Thymus (tissue), 11 donors: ENCODE data around the gene ZSWIM8. TPM values are rescaled to one million over a fixed set of nuclear protein-coding genes. Genes with fewer than 3 reads are reported as not detected.

Experiments used
- DNase-seq, 9 donors: peaks; one replicate each; pipeline ENCODE4 v3.0.0-alpha.2; 2013; ENCODE audit warnings: low spot score in 9 of 9, low read depth in 6 of 9, missing footprints in 1 of 9
- H3K27ac ChIP-seq, 2 donors: one replicate each; pipeline ENCODE4 v1.5.1; 2013; ENCODE audit warnings: control low read depth in 1 of 2, low read depth in 1 of 2, low read length in 1 of 2, mild to moderate bottlenecking in 1 of 2, moderate library complexity in 1 of 2
- H3K27me3 ChIP-seq, 2 donors: one replicate each; pipeline ENCODE4 v1.5.1; 2013; ENCODE audit warnings: low read length in 1 of 2; ENCODE audit not compliant: control insufficient read depth in 2 of 2, insufficient read depth in 1 of 2
- H3K36me3 ChIP-seq, 2 donors: one replicate each; pipeline ENCODE4 v1.5.1; 2013; ENCODE audit warnings: low read length in 1 of 2, mild to moderate bottlenecking in 1 of 2, moderate library complexity in 1 of 2; ENCODE audit not compliant: control insufficient read depth in 2 of 2, insufficient read depth in 2 of 2
- H3K4me1 ChIP-seq, 2 donors: one replicate each; pipeline ENCODE4 v1.5.1; 2013; ENCODE audit warnings: low read length in 2 of 2; ENCODE audit not compliant: control insufficient read depth in 2 of 2, insufficient read depth in 2 of 2
- H3K4me3 ChIP-seq, 2 donors: one replicate each; pipeline ENCODE4 v1.5.1; 2013; ENCODE audit warnings: low read length in 2 of 2, control low read depth in 1 of 2, mild to moderate bottlenecking in 1 of 2
- H3K9me3 ChIP-seq, 2 donors: one replicate each; pipeline ENCODE4 v1.5.1; 2013; ENCODE audit warnings: low read length in 1 of 2, mild to moderate bottlenecking in 1 of 2; ENCODE audit not compliant: control insufficient read depth in 2 of 2, insufficient read depth in 1 of 2
- WGBS: extraction: QIAGEN DNeasy Blood & Tissue Kit; methylation state at CpG from one replicate; pipeline ENCODE4 v1.1.7; 2013; 5-methylcytosine and 5-hydroxymethylcytosine counted together
- polyA plus RNA-seq: library from polyadenylated mRNA; stranded (reverse); fragments of 200-250 nt; gene quantifications from one replicate; pipeline ENCODE4 v1.2.3, GENCODE V29; 2013
- total RNA-seq: library from RNA; stranded (reverse); fragments of 120-200 nt; gene quantifications from one replicate; pipeline ENCODE4 v1.2.4, GENCODE V29; 2013
- donor health status: healthy.

The ZSWIM8 gene
- total and polyA plus RNA-seq, 2 donors = 27.1 to 106 TPM

GRCh38 chr10:73816917-73817729, 31.7 kb downstream of the ZSWIM8 start:
- no peak overlapping the region for H3K27ac ChIP-seq
- no peak for DNase-seq
- H3K9me3 ChIP-seq = no peaks in the 10 kb centered on the region
- no peak overlapping the region for H3K4me3 ChIP-seq
- peaks cover 0 to 22% of the 10 kb centered on the region in 2 donors for H3K4me1 ChIP-seq
- no peaks in the 10 kb centered on the region for H3K27me3 ChIP-seq
- H3K36me3 ChIP-seq = peaks cover 25 to 30% of the 10 kb centered on the region in 2 donors
- WGBS = 95% methylated on average over 10 of the region's 10 CpGs

- peaks cover 0 to 20% of the 10 kb centered on the region in 2 donors for H3K4me1 ChIP-seq
- 98% methylated on average over 5 of the region's 5 CpGs for WGBS
- H3K36me3 ChIP-seq = peaks cover 25 to 30% of the 10 kb centered on the region in 2 donors
- no peaks in the 10 kb centered on the region for H3K9me3 ChIP-seq
- H3K27ac ChIP-seq = no peak overlapping the region
- no peaks in the 10 kb centered on the region for H3K27me3 ChIP-seq
- no peak for DNase-seq
- H3K4me3 ChIP-seq = no peak overlapping the region
These were observed 32.4 kb downstream of the ZSWIM8 start for GRCh38 chr10:73817826-73818225.

DNA sequence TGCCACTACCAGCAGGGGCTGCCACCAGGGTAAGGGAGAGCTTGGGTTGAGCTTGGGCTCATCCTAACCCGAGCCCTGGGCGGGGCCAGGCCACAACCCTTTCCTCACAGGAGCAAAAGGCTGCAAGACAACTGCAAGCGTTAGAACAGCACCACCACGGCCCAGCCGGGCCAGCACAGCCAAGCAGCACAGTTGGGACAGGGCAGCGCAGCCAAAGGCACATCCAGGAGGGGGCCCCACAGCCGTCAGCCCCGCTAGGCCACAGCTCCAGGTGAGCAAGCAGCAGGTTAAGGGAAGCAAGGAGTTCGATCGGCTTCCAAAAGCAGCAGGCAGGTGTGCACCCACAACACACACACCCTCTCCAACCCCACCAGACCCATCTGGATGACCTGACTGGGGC, 33.0 kb downstream of the ZSWIM8 start:
- H3K4me1 ChIP-seq = peaks cover 0 to 20% of the 10 kb centered on the region in 2 donors
- H3K27ac ChIP-seq = no peak overlapping the region
- 92% methylated on average over 10 of the region's 10 CpGs for WGBS
- H3K4me3 ChIP-seq = no peak overlapping the region
- DNase-seq = no peak
- peaks cover 23 to 29% of the 10 kb centered on the region in 2 donors for H3K36me3 ChIP-seq
- no peaks in the 10 kb centered on the region for H3K9me3 ChIP-seq
- H3K27me3 ChIP-seq = no peaks in the 10 kb centered on the region

DNA sequence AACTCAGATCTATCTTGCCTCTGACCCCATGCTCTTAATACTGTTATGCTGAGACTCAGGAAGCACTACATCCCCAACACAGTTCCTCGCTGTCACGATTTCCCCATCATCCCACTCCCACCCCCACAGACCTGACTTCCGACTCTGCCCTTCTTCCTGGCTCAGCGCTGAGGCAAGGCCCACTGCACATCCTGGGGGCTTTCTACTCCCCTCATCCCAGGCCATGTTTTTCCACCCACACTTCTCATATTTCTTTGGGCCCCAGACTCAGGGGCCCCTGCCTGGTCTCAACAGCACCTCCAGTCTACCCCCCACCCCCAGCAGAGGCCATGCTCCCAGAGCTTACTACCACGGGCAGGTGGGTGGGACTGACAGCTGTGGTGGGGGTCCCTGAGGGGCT, 33.7 kb downstream of the ZSWIM8 start:
- H3K9me3 ChIP-seq = no peaks in the 10 kb centered on the region
- no peaks in the 10 kb centered on the region for H3K27me3 ChIP-seq
- H3K4me1 ChIP-seq = peaks cover 0 to 20% of the 10 kb centered on the region in 2 donors
- no peak overlapping the region for H3K4me3 ChIP-seq
- no peak for DNase-seq
- H3K36me3 ChIP-seq = peaks cover 26 to 27% of the 10 kb centered on the region in 2 donors
- no peak overlapping the region for H3K27ac ChIP-seq
- 92% methylated on average over 5 of the region's 5 CpGs for WGBS

DNA sequence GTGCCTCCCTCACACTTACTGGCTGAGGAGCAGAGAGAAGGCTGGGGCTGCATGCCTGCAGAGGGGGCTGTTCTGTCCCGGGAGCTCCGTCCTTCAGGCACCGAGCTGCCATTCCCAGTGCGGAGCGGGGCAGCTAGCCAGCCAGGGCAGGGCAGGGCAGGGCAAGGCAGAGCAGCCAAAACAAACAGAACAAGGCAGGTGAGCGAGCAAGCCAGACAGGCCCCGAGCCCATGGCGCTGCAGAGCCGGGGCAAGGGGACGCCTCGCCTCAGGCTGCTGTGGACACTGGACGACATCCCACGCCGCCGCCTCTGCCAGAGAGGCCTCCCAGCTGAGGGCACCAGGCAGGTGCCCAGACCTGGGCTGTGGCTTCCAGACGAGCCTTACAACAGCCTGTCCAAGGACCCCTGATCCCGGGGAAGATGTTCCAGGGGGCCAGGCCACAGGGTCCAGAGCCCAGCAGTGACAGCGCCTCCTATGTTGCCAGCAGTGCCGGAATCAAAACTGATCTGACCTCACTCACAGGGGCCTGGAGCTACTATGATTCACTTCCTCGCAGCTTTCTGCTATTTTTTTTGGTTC, 34.2 kb downstream of the ZSWIM8 start:
- Histone ChIP-seq H3K27ac (no peak overlapping the region), H3K9me3 (no peaks in the 10 kb centered on the region), H3K36me3 (peaks cover 29 to 31% of the 10 kb centered on the region in 2 donors), H3K4me3 (no peak overlapping the region), H3K4me1 (peaks cover 0 to 20% of the 10 kb centered on the region in 2 donors), H3K27me3 (no peaks in the 10 kb centered on the region)
- no peak for DNase-seq
- 88% methylated on average over 20 of the region's 20 CpGs for WGBS

- H3K4me1 ChIP-seq = peaks cover 0 to 17% of the 10 kb centered on the region in 2 donors
- H3K9me3 ChIP-seq = no peaks in the 10 kb centered on the region
- no peak for DNase-seq
- H3K27me3 ChIP-seq = no peaks in the 10 kb centered on the region
- H3K36me3 ChIP-seq = peaks cover 26 to 29% of the 10 kb centered on the region in 2 donors
- H3K27ac ChIP-seq = no peak overlapping the region
- WGBS = 97% methylated on average over 7 of the region's 7 CpGs
- no peak overlapping the region for H3K4me3 ChIP-seq
These were observed 38.0 kb downstream of the ZSWIM8 start for GRCh38 chr10:73823391-73823790.

- Histone ChIP-seq H3K36me3 (peaks cover 27 to 28% of the 10 kb centered on the region in 2 donors), H3K27ac (no peak overlapping the region), H3K27me3 (no peaks in the 10 kb centered on the region), H3K4me1 (peaks cover 0 to 9% of the 10 kb centered on the region in 2 donors), H3K9me3 (no peaks in the 10 kb centered on the region), H3K4me3 (no peak overlapping the region)
- no peak for DNase-seq
- WGBS = 98% methylated on average over 14 of the region's 14 CpGs
These were observed 38.8 kb downstream of the ZSWIM8 start for GRCh38 chr10:73824146-73824725.

DNA sequence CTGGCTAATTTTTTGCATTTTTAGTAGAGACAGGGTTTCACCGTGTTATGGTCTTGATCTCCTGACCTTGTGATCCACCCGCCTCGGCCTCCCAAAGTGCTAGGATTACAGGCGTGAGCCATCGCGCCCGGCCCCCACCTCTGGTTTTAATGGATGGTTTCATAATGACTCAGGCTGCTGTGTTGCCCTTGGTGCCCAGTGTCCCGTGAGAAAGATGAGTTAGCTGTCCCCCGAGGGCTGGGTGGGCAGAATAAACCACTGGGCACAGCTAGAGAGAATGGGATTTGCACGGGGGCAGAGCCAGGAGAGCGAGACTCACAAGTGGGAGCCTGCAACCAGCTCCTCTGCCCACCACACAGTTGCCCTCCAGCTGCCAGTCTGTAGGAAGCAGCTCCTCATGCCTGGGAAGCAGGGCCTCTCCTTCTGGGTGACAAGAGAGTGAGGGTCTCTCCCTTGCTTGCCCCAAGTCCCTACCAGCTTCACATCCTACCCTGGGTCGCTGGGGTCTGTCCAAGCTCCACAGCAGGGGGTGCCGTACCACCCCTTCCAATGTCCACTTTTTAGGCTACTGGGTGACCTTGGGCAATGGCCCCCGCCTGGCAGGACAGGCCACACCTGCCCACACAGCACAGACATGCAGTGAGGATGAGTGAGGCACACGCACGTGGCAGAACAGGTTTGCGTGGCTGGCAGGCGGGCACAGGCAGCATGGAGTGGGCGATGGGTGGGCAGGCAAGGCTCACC, 42.1 kb downstream of the ZSWIM8 start:
- H3K36me3 ChIP-seq = peaks cover 25 to 36% of the 10 kb centered on the region in 2 donors
- no peaks in the 10 kb centered on the region for H3K4me1 ChIP-seq
- H3K27ac ChIP-seq = no peak overlapping the region
- DNase-seq = no peak
- 99% methylated on average over 19 of the region's 19 CpGs for WGBS
- H3K9me3 ChIP-seq = no peaks in the 10 kb centered on the region
- no peak overlapping the region for H3K4me3 ChIP-seq
- no peaks in the 10 kb centered on the region for H3K27me3 ChIP-seq
